Peyer's patch (tissue), 4 donors: ENCODE results near the gene NR2F2. TPM values are rescaled to one million over a fixed set of nuclear protein-coding genes. Genes with fewer than 3 reads are reported as not detected.

Experiments used
- DNase-seq, 3 donors: peaks; one replicate each; pipeline ENCODE4 v3.0.0-alpha.2; 2017 to 2019
- H3K27ac ChIP-seq, 4 donors: fragments of 200-600 bp; sonication (generic); one replicate each; pipeline ENCODE4 v1.5.1; 2016 to 2019
- H3K27me3 ChIP-seq, 2 donors: fragments of 200-600 bp; sonication (generic); one replicate each; pipeline ENCODE4 v1.5.1; 2019
- H3K36me3 ChIP-seq, 3 donors: fragments of 200-600 bp; sonication (generic); one replicate each; pipeline ENCODE4 v1.5.1; 2016 to 2019
- H3K4me1 ChIP-seq, 4 donors: fragments of 200-600 bp; sonication (generic); one replicate each; pipeline ENCODE4 v1.5.1; 2016 to 2019
- H3K4me3 ChIP-seq, 4 donors: fragments of 200-600 bp; sonication (generic); 1 replicate in 3 of 4; 2 replicates in 1 of 4; pipeline ENCODE4 v1.5.1; 2016 to 2019; ENCODE audit warnings: mild to moderate bottlenecking in 1 of 4
- H3K9me3 ChIP-seq, 4 donors: fragments of 200-600 bp; sonication (generic); one replicate each; pipeline ENCODE4 v1.5.1; 2016 to 2019; ENCODE audit warnings: mild to moderate bottlenecking in 1 of 4
- POLR2A ChIP-seq, 2 donors: fragments of 450-650 bp; IDR thresholded peaks; one replicate each; pipeline ENCODE4 v1.5.1; 2017; ENCODE audit warnings: antibody characterized with exemption in 2 of 2, mild to moderate bottlenecking in 2 of 2, moderate library complexity in 2 of 2
- total RNA-seq, 4 donors: library from RNA; depleted of rRNA; stranded (reverse); fragments of >200 nt; gene quantifications; one replicate each; pipeline ENCODE4 v1.1.0, GENCODE V29; 2016
- TF ChIP-seq, protein P1 (sequence below), 6 experiments: fragments of 450-650 bp in 4 of 6; fragments of 200-600 bp in 2 of 6; sonication (generic) in 1 of 6; IDR thresholded peaks; one replicate each; pipeline ENCODE4 v1.5.1; 2017 to 2019; ENCODE audit warnings: antibody characterized with exemption in 6 of 6, mild to moderate bottlenecking in 3 of 6, moderate library complexity in 1 of 6

NR2F2 gene
- total RNA-seq, 4 donors from 2014 or later = 7.9 to 20.9 (median 15.3) TPM

DNA sequence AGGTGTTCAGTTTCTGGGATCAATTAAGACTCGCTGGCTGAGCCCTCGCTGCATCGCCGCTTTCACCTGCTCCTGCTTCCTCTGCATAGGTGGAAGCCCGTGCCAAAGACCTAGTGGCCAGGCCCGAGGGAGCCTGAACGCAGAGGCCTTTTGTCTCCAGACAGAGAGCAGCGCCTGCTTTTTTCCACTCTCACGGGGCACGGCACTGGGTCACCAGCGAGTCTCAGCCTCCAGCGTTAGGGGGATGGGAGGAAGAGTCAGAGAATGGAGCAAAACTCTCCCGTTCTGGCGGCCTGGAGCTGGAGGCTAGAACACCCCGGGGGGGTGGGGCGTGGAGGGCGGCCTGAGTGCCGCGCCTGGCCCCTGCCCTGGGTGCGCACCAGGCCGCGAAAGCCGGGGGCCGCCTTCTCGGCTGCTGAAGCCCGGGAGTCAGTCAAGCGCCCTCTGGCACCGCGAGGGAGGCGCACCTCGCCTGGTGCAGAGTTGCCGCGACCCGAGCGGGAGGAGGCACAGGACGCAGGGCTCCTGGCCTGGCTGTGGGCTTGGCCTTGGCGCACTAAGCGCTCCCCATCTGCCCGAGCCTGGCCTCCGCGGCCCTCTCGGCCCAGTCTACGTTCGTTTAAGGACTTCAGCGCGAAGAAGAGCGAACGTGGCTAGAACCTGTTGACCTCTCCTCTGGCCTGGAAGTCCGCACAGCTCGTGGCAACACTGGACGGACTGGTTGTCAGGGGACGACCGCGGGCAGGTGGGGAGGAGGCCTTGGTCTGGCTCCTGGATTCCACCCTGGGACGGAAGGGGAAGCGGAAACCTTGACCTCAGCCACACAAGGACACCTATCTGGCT, 21.5 kb downstream of the NR2F2 start:
- Histone ChIP-seq H3K36me3 (no peaks in the 10 kb centered on the region), H3K4me3 (peak overlapping the region in 2 of 4 donors; percentile 12 to 22), H3K27me3 (no peaks in the 10 kb centered on the region), H3K27ac (peak overlapping the region in 2 of 4 donors; percentile 51 to 95), H3K4me1 (peaks cover 0 to 17% (median 2%) of the 10 kb centered on the region in 4 donors), H3K9me3 (no peaks in the 10 kb centered on the region)
- TF ChIP-seq POLR2A (IDR thresholded peaks at IDR 0.05) = no peak
- TF ChIP-seq, protein P1, sequence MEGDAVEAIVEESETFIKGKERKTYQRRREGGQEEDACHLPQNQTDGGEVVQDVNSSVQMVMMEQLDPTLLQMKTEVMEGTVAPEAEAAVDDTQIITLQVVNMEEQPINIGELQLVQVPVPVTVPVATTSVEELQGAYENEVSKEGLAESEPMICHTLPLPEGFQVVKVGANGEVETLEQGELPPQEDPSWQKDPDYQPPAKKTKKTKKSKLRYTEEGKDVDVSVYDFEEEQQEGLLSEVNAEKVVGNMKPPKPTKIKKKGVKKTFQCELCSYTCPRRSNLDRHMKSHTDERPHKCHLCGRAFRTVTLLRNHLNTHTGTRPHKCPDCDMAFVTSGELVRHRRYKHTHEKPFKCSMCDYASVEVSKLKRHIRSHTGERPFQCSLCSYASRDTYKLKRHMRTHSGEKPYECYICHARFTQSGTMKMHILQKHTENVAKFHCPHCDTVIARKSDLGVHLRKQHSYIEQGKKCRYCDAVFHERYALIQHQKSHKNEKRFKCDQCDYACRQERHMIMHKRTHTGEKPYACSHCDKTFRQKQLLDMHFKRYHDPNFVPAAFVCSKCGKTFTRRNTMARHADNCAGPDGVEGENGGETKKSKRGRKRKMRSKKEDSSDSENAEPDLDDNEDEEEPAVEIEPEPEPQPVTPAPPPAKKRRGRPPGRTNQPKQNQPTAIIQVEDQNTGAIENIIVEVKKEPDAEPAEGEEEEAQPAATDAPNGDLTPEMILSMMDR (IDR thresholded peaks at IDR 0.05) = no peak
- DNase-seq = peak in 1 of 3 donors; percentile 46

DNA sequence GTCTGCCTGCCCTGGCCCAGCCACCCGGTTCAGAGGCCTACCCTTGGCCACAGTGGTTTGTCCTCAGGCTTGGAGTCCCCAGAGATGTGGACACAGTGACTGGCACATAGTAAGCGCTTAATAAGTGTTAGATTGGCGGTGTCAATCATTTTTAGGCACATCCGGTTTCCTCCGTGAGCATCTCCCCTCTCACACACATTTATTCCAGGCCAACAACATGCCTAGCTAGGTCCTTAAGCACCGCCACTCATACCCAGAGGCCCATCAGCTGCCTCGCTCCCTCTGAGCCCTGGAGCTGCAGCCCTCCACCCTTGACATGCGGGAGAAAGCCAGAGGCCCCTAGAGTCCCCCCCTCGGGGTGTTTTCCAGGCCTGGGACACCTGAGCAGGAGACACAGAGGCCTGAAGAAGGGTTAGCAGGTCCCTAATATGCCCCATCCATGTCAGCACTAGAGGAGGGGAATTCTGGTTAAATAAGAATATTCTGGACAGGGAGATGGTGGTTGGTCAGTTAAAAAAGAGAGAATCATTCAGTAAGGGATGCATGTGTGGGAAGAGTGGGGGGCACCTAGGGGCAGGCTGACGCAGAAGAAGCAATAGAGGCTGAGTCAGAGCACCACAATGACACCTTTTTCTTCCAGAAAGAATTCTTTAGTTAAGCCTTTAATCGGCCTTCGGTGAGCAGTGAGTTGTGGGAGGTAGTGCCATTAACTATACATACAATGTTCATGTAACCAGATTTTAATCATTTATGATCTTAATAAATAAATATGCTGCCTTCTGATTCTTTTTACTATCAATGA, 22.3 kb downstream of the NR2F2 start:
- peaks cover 0 to 18% (median 2%) of the 10 kb centered on the region in 4 donors for H3K4me1 ChIP-seq
- H3K9me3 ChIP-seq = no peaks in the 10 kb centered on the region
- peak in 1 of 3 donors; percentile 38 for DNase-seq
- TF ChIP-seq POLR2A (IDR thresholded peaks at IDR 0.05) = no peak
- TF ChIP-seq, protein P1 (IDR thresholded peaks at IDR 0.05) = no peak
- no peaks in the 10 kb centered on the region for H3K27me3 ChIP-seq
- no peak overlapping the region for H3K4me3 ChIP-seq
- peak overlapping the region in 1 of 4 donors; percentile 95 for H3K27ac ChIP-seq
- no peaks in the 10 kb centered on the region for H3K36me3 ChIP-seq

- Histone ChIP-seq H3K4me3 (peak overlapping the region in 2 of 4 donors; percentile 58 to 61), H3K27me3 (no peaks in the 10 kb centered on the region), H3K9me3 (no peaks in the 10 kb centered on the region)
Measured at GRCh38 chr15:96353416-96353929, 23.0 kb downstream of the NR2F2 start.

GRCh38 chr15:96353930-96354730, 23.6 kb downstream of the NR2F2 start:
- Histone ChIP-seq H3K4me3 (peak overlapping the region; percentile 30 to 61 (median 48)), H3K27ac (peak overlapping the region; percentile 40 to 95 (median 76)), H3K36me3 (no peaks in the 10 kb centered on the region), H3K9me3 (no peaks in the 10 kb centered on the region), H3K4me1 (peaks cover 0 to 21% (median 2%) of the 10 kb centered on the region in 4 donors), H3K27me3 (no peaks in the 10 kb centered on the region)
- no peak for DNase-seq
- TF ChIP-seq POLR2A (IDR thresholded peaks at IDR 0.05) = no peak
- TF ChIP-seq, protein P1 (IDR thresholded peaks at IDR 0.05) = peak in 4 of 6 experiments; percentile 13 to 33 (median 25)

More at GRCh38 chr15:96353416-96353929, 23.0 kb downstream of the NR2F2 start:
- peak overlapping the region in 3 of 4 donors; percentile 75 to 95 (median 77) for H3K27ac ChIP-seq
- TF ChIP-seq POLR2A (IDR thresholded peaks at IDR 0.05) = no peak
- TF ChIP-seq, protein P1 (IDR thresholded peaks at IDR 0.05) = no peak
- peaks cover 0 to 21% (median 2%) of the 10 kb centered on the region in 4 donors for H3K4me1 ChIP-seq
- no peaks in the 10 kb centered on the region for H3K36me3 ChIP-seq
- peak in 1 of 3 donors; percentile 14 for DNase-seq
